Glutamatergic neuron (in vitro differentiated cells): ENCODE data around the gene LRRN1. TPM values are rescaled to one million over a fixed set of nuclear protein-coding genes. Genes with fewer than 3 reads are reported as not detected.

ENCODE experiments used
- DNase-seq: peaks from one replicate; pipeline ENCODE4 v3.0.0; 2022
- H3K27ac Mint-ChIP-seq: one replicate; pipeline ENCODE4 v1.8.0; 2020; ENCODE audit warnings: mild to moderate bottlenecking, mixed read lengths, inconsistent platforms; ENCODE audit not compliant: unreplicated experiment
- H3K27me3 Mint-ChIP-seq: one replicate; pipeline ENCODE4 v1.8.0; 2020; ENCODE audit warnings: mild to moderate bottlenecking, moderate library complexity, mixed read lengths, inconsistent platforms; ENCODE audit not compliant: unreplicated experiment
- H3K36me3 Mint-ChIP-seq: one replicate; pipeline ENCODE4 v1.8.0; 2020; ENCODE audit warnings: mild to moderate bottlenecking, mixed read lengths, inconsistent platforms; ENCODE audit not compliant: unreplicated experiment
- H3K4me1 Mint-ChIP-seq: one replicate; pipeline ENCODE4 v1.8.0; 2020; ENCODE audit warnings: mild to moderate bottlenecking, low read depth, mixed read lengths, inconsistent platforms; ENCODE audit not compliant: unreplicated experiment
- H3K4me3 Mint-ChIP-seq: one replicate; pipeline ENCODE4 v1.8.0; 2020; ENCODE audit warnings: mild to moderate bottlenecking, mixed read lengths, inconsistent platforms; ENCODE audit not compliant: unreplicated experiment
- H3K9me3 Mint-ChIP-seq: one replicate; pipeline ENCODE4 v1.8.0; 2020; ENCODE audit warnings: mild to moderate bottlenecking, moderate library complexity, mixed read lengths, inconsistent platforms; ENCODE audit not compliant: unreplicated experiment
- long read RNA-seq: library from polyadenylated mRNA; unstranded; transcript quantifications from one replicate; pipeline ENCODE4 v2.0.0, GENCODE V29; 2020; ENCODE audit not compliant: unreplicated experiment
- total RNA-seq: library from RNA; stranded (reverse); fragmentation: NEBNext Ultra II Directional; extraction: Animal tissue kit (Norgen Biotek cat#: 25700); gene quantifications from one replicate; pipeline ENCODE4 v1.2.1, GENCODE V29; 2021; ENCODE audit not compliant: unreplicated experiment
- TF ChIP-seq, protein P1 (sequence below): fragments of 200-600 bp; sonication (generic); IDR thresholded peaks from one replicate; pipeline ENCODE4 v1.5.0; 2021; ENCODE audit not compliant: partially characterized antibody, unreplicated experiment

Gene LRRN1
- 127 TPM for total RNA-seq
- long read RNA-seq, partial matches to known transcripts, result 4 of 19 reads
- long read RNA-seq, other reads (novel, unspliced or antisense), result 13 of 19 reads

DNA sequence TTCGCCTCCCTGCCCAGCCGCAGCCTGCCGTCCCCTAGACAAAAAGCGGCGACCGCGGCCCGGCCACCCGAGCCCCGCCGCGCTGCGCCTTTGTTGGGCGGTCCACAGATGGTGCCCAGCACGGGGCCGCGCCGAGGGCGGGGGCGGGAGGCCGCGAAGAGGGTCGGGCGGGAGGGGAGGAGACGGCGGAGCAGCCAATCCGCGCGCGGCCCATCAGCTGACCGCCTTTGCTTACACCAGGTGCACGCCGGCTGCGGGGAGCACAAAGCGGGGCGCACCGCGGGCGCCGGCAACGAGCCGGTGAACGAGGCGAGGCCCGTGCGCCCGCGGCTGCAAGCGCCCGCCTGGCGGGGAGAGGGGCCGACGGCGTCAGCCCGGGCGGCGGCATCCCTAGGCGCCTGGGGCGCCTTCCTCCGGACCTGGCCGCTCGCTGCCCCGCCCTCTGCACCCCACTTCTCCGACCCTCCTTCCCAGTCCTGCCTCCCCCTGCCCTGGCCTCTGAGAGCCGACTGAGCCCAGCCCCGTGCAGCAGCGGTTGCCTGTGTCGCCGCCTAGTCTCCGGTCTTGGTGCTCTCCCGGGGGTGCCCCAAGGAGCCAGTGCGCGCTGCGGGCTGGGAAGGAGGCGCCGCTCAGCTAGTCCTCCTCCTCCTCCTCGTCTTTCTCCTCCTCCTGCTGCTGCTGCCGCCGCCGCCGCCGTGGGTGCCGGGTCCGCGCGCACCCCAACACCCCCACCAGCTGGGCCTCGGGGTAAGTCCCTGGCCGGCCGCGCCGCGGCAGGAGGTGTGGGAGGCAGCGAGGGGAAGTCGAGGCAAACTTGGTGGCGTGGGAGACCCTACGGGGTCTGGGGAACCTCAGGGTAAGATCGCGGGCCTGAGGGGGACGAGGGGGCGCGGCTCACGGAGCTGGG, at the start of gene LRRN1:
Gene LRRN1 (plus strand): TSS at position 259 of the 907 bp plus-strand sequence. CDS start 45,211 bp downstream, outside the sequence.
- peak; percentile 94 for DNase-seq
- peaks cover 26% of the 10 kb centered on the region for H3K4me1 Mint-ChIP-seq
- peaks cover 14% of the 10 kb centered on the region for H3K27me3 Mint-ChIP-seq
- H3K9me3 Mint-ChIP-seq, result peaks cover 19% of the 10 kb centered on the region
- peaks cover 10% of the 10 kb centered on the region for H3K36me3 Mint-ChIP-seq
- H3K27ac Mint-ChIP-seq, result peak within 1 kb of the TSS; percentile 99
- TF ChIP-seq, protein P1, sequence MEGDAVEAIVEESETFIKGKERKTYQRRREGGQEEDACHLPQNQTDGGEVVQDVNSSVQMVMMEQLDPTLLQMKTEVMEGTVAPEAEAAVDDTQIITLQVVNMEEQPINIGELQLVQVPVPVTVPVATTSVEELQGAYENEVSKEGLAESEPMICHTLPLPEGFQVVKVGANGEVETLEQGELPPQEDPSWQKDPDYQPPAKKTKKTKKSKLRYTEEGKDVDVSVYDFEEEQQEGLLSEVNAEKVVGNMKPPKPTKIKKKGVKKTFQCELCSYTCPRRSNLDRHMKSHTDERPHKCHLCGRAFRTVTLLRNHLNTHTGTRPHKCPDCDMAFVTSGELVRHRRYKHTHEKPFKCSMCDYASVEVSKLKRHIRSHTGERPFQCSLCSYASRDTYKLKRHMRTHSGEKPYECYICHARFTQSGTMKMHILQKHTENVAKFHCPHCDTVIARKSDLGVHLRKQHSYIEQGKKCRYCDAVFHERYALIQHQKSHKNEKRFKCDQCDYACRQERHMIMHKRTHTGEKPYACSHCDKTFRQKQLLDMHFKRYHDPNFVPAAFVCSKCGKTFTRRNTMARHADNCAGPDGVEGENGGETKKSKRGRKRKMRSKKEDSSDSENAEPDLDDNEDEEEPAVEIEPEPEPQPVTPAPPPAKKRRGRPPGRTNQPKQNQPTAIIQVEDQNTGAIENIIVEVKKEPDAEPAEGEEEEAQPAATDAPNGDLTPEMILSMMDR, result no peak
- H3K4me3 Mint-ChIP-seq, result peak within 1 kb of the TSS; percentile 95

DNA sequence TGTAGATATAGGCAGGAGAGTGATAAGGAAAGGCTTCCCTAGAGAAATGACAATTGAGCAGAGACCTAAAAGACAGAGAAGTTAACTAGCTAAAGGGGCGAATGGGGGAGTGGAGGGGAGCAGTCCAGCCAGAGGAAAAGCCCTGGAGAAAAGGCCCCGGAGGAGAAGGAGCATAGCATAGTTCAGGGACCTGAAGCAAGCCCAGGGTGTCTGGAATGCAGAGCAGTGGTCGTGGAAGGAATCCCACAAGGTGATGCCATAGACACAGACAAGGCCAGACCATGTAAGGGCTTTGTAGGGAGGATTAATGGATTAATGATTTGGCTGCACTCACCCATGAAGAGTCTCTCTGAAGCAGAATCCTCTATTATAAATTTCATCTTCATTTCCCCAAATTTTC, 45.8 kb upstream of the LRRN1 start:
- Mint-ChIP-seq H3K4me3 (no peak overlapping the region), H3K4me1 (peaks cover 15% of the 10 kb centered on the region), H3K9me3 (no peaks in the 10 kb centered on the region), H3K27ac (no peak overlapping the region), H3K36me3 (no peaks in the 10 kb centered on the region), H3K27me3 (peaks cover 2% of the 10 kb centered on the region)
- no peak for DNase-seq
- TF ChIP-seq, protein P1, result no peak

DNA sequence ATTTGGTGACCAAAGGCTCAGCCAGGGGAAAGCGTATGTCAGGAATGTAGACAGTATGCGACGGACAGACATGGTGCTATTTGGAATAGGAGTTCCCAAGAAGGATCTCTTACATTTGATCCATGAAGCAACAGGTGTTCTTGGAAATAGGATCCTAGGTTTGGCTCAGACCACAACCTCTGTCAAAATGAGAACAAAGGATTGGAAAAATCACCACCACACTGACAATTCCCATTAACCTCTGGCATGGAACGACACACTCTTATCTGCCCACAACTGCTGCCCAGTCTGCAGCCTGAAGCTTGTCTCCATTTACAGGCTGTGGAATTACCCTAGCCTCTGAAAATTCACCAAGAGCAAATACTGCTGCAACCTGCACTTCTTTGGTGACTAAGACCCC, 33.6 kb upstream of the LRRN1 start:
- Mint-ChIP-seq H3K4me1 (no peaks in the 10 kb centered on the region), H3K4me3 (no peak overlapping the region), H3K27ac (no peak overlapping the region), H3K27me3 (no peaks in the 10 kb centered on the region), H3K36me3 (no peaks in the 10 kb centered on the region), H3K9me3 (no peaks in the 10 kb centered on the region)
- DNase-seq, result no peak
- TF ChIP-seq, protein P1, result no peak

DNA sequence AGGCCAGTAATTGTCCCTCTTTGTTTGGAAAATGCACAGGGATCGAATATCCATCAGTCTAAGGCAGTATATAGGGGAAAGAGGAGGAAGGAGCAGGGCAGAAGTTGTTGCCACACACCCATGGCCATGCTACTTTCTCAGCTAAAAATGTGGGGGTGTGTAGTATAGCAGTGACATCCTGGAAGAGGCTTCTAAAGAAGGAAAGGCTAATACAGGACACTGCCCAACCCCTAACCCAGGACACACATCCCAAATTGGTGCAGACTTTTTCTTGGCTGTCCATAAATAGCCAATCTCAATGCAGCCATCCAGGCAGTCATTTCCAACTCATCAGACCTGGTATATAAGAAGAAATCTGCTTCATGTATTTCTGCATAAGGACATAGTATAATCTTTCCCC, 33.1 kb upstream of the LRRN1 start:
- TF ChIP-seq, protein P1, result no peak
- Mint-ChIP-seq H3K27me3 (no peaks in the 10 kb centered on the region), H3K27ac (no peak overlapping the region), H3K9me3 (no peaks in the 10 kb centered on the region), H3K4me3 (no peak overlapping the region), H3K36me3 (no peaks in the 10 kb centered on the region), H3K4me1 (no peaks in the 10 kb centered on the region)
- no peak for DNase-seq

DNA sequence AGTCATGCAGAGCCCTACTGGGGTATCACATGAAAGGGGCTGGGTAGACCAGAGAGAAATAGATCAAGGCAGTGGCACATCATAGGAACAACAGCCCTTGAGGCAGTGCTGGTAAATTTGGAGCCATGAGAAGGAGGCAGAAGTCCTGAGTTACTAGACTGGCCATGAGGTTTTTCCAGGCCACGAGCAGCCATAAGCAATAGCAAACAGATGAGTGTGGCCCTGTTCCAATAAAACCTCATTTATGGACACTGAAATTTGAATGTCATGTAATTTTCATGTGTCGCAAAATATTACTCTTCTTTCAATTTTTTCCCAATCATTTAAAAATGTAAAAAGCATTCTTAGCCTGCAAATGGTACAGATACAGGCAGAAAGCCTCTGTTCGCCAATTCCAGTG, 28.1 kb upstream of the LRRN1 start:
- Mint-ChIP-seq H3K27ac (no peak overlapping the region), H3K36me3 (peaks cover 10% of the 10 kb centered on the region), H3K4me1 (peaks cover 4% of the 10 kb centered on the region), H3K4me3 (no peak overlapping the region), H3K9me3 (peaks cover 6% of the 10 kb centered on the region), H3K27me3 (no peaks in the 10 kb centered on the region)
- no peak for DNase-seq
- TF ChIP-seq, protein P1, result no peak
